ENCODE results near the gene CDCA5.
A peak's percentile ranks its signal among the peaks of the same experiment; 100 is the strongest.

The CDCA5 gene

GRCh38 chr11:65112546-65113360 is 28.9 kb upstream of the CDCA5 start:
- DNase-seq = peak; percentile 53 to 62 (median 59)
- Histone ChIP-seq H3K27ac (ENCODE audit: insufficient read depth, low read length, poor library complexity, severe bottlenecking) (peak overlapping the region; percentile 75), H3K4me1 (ENCODE audit: control insufficient read depth, insufficient read depth, low read length, poor library complexity, severe bottlenecking) (peaks cover 47% of the 10 kb centered on the region), H3K9me3 (ENCODE audit: control insufficient read depth, low read length) (no peaks in the 10 kb centered on the region), H3K27me3 (replicated peaks; ENCODE audit: control insufficient read depth, insufficient read depth, low read length, poor library complexity, severe bottlenecking) (no peaks in the 10 kb centered on the region), H3K36me3 (ENCODE audit: control insufficient read depth, insufficient read depth, low read length) (peaks cover 24% of the 10 kb centered on the region), H3K4me3 (ENCODE audit: insufficient read depth, low read depth, low read length, poor library complexity, severe bottlenecking) (peak overlapping the region; percentile 80)

GRCh38 chr11:65111744-65112545 is 28.1 kb upstream of the CDCA5 start, which contains the start of gene TM7SF2:
Gene TM7SF2, plus strand, starts transcription at chr11:65111872. Its CDS starts 144 bp downstream, at chr11:65112016.
- peaks cover 45% of the 10 kb centered on the region for H3K4me1 ChIP-seq (ENCODE audit: control insufficient read depth, insufficient read depth, low read length, poor library complexity, severe bottlenecking)
- H3K36me3 ChIP-seq (ENCODE audit: control insufficient read depth, insufficient read depth, low read length) = peaks cover 24% of the 10 kb centered on the region
- peak within 1 kb of the TSS; percentile 80 for H3K4me3 ChIP-seq (ENCODE audit: insufficient read depth, low read depth, low read length, poor library complexity, severe bottlenecking)
- DNase-seq = peak; percentile 87 to 93 (median 88)
- peak within 1 kb of the TSS; percentile 75 for H3K27ac ChIP-seq (ENCODE audit: insufficient read depth, low read length, poor library complexity, severe bottlenecking)
- H3K27me3 ChIP-seq (replicated peaks; ENCODE audit: control insufficient read depth, insufficient read depth, low read length, poor library complexity, severe bottlenecking) = no peaks in the 10 kb centered on the region
- no peaks in the 10 kb centered on the region for H3K9me3 ChIP-seq (ENCODE audit: control insufficient read depth, low read length)

GRCh38 chr11:65111159-65111743 is 27.4 kb upstream of the CDCA5 start:
- peaks cover 38% of the 10 kb centered on the region for H3K4me1 ChIP-seq (ENCODE audit: control insufficient read depth, insufficient read depth, low read length, poor library complexity, severe bottlenecking)
- H3K9me3 ChIP-seq (ENCODE audit: control insufficient read depth, low read length) = no peaks in the 10 kb centered on the region
- peak overlapping the region; percentile 75 for H3K27ac ChIP-seq (ENCODE audit: insufficient read depth, low read length, poor library complexity, severe bottlenecking)
- no peak for DNase-seq
- no peaks in the 10 kb centered on the region for H3K27me3 ChIP-seq (replicated peaks; ENCODE audit: control insufficient read depth, insufficient read depth, low read length, poor library complexity, severe bottlenecking)
- H3K4me3 ChIP-seq (ENCODE audit: insufficient read depth, low read depth, low read length, poor library complexity, severe bottlenecking) = no peak overlapping the region
- H3K36me3 ChIP-seq (ENCODE audit: control insufficient read depth, insufficient read depth, low read length) = peaks cover 24% of the 10 kb centered on the region

- no peak overlapping the region for H3K4me3 ChIP-seq (ENCODE audit: insufficient read depth, low read depth, low read length, poor library complexity, severe bottlenecking)
- no peaks in the 10 kb centered on the region for H3K9me3 ChIP-seq (ENCODE audit: control insufficient read depth, low read length)
- peak; percentile 87 to 90 (median 88) for DNase-seq
- no peaks in the 10 kb centered on the region for H3K27me3 ChIP-seq (replicated peaks; ENCODE audit: control insufficient read depth, insufficient read depth, low read length, poor library complexity, severe bottlenecking)
- peaks cover 32% of the 10 kb centered on the region for H3K4me1 ChIP-seq (ENCODE audit: control insufficient read depth, insufficient read depth, low read length, poor library complexity, severe bottlenecking)
- peak overlapping the region; percentile 64 for H3K27ac ChIP-seq (ENCODE audit: insufficient read depth, low read length, poor library complexity, severe bottlenecking)
- peaks cover 24% of the 10 kb centered on the region for H3K36me3 ChIP-seq (ENCODE audit: control insufficient read depth, insufficient read depth, low read length)
These were observed 26.6 kb upstream of the CDCA5 start for GRCh38 chr11:65110354-65110861.

GRCh38 chr11:65109231-65110198 is 25.7 kb upstream of the CDCA5 start:
- DNase-seq = no peak
- Histone ChIP-seq H3K27me3 (replicated peaks; ENCODE audit: control insufficient read depth, insufficient read depth, low read length, poor library complexity, severe bottlenecking) (no peaks in the 10 kb centered on the region), H3K4me3 (ENCODE audit: insufficient read depth, low read depth, low read length, poor library complexity, severe bottlenecking) (no peak overlapping the region), H3K4me1 (ENCODE audit: control insufficient read depth, insufficient read depth, low read length, poor library complexity, severe bottlenecking) (peaks cover 32% of the 10 kb centered on the region), H3K27ac (ENCODE audit: insufficient read depth, low read length, poor library complexity, severe bottlenecking) (peak overlapping the region; percentile 64), H3K9me3 (ENCODE audit: control insufficient read depth, low read length) (no peaks in the 10 kb centered on the region), H3K36me3 (ENCODE audit: control insufficient read depth, insufficient read depth, low read length) (peaks cover 26% of the 10 kb centered on the region)

GRCh38 chr11:65108469-65109123 is 24.8 kb upstream of the CDCA5 start:
- no peak overlapping the region for H3K4me3 ChIP-seq (ENCODE audit: insufficient read depth, low read depth, low read length, poor library complexity, severe bottlenecking)
- peaks cover 30% of the 10 kb centered on the region for H3K36me3 ChIP-seq (ENCODE audit: control insufficient read depth, insufficient read depth, low read length)
- no peaks in the 10 kb centered on the region for H3K27me3 ChIP-seq (replicated peaks; ENCODE audit: control insufficient read depth, insufficient read depth, low read length, poor library complexity, severe bottlenecking)
- H3K27ac ChIP-seq (ENCODE audit: insufficient read depth, low read length, poor library complexity, severe bottlenecking) = no peak overlapping the region
- no peak for DNase-seq
- no peaks in the 10 kb centered on the region for H3K9me3 ChIP-seq (ENCODE audit: control insufficient read depth, low read length)
- peaks cover 31% of the 10 kb centered on the region for H3K4me1 ChIP-seq (ENCODE audit: control insufficient read depth, insufficient read depth, low read length, poor library complexity, severe bottlenecking)

GRCh38 chr11:65107751-65108468 is 24.1 kb upstream of the CDCA5 start:
- peaks cover 30% of the 10 kb centered on the region for H3K36me3 ChIP-seq (ENCODE audit: control insufficient read depth, insufficient read depth, low read length)
- no peak for DNase-seq
- H3K4me1 ChIP-seq (ENCODE audit: control insufficient read depth, insufficient read depth, low read length, poor library complexity, severe bottlenecking) = peaks cover 24% of the 10 kb centered on the region
- H3K27ac ChIP-seq (ENCODE audit: insufficient read depth, low read length, poor library complexity, severe bottlenecking) = no peak overlapping the region
- H3K4me3 ChIP-seq (ENCODE audit: insufficient read depth, low read depth, low read length, poor library complexity, severe bottlenecking) = no peak overlapping the region
- no peaks in the 10 kb centered on the region for H3K9me3 ChIP-seq (ENCODE audit: control insufficient read depth, low read length)
- H3K27me3 ChIP-seq (replicated peaks; ENCODE audit: control insufficient read depth, insufficient read depth, low read length, poor library complexity, severe bottlenecking) = no peaks in the 10 kb centered on the region

- Histone ChIP-seq H3K36me3 (ENCODE audit: control insufficient read depth, insufficient read depth, low read length) (peaks cover 30% of the 10 kb centered on the region), H3K27me3 (replicated peaks; ENCODE audit: control insufficient read depth, insufficient read depth, low read length, poor library complexity, severe bottlenecking) (no peaks in the 10 kb centered on the region), H3K9me3 (ENCODE audit: control insufficient read depth, low read length) (no peaks in the 10 kb centered on the region), H3K4me1 (ENCODE audit: control insufficient read depth, insufficient read depth, low read length, poor library complexity, severe bottlenecking) (peaks cover 17% of the 10 kb centered on the region), H3K4me3 (ENCODE audit: insufficient read depth, low read depth, low read length, poor library complexity, severe bottlenecking) (no peak overlapping the region), H3K27ac (ENCODE audit: insufficient read depth, low read length, poor library complexity, severe bottlenecking) (no peak overlapping the region)
- no peak for DNase-seq
These were observed 23.2 kb upstream of the CDCA5 start for GRCh38 chr11:65107078-65107477.
